Measurements from ENCODE around the gene MMRN2.
"Not testable (repeated sequence)": the region's sequence is repeated elsewhere in the genome, so short reads cannot be mapped to it uniquely, and the experiment has no call there.

MMRN2 gene

GRCh38 chr10:86957471-86958115 is at the start of gene MMRN2:
TSS of gene MMRN2 (minus strand) at chr10:86957615. CDS start at chr10:86957541, 74 bp downstream.
- no peak for DNase-seq

GRCh38 chr10:87007124-87007523 is 49.7 kb upstream of the MMRN2 start:
- not testable (repeated sequence) for DNase-seq

GRCh38 chr10:87000491-87000890 is 43.1 kb upstream of the MMRN2 start:
- no peak for DNase-seq

GRCh38 chr10:86999802-87000403 is 42.5 kb upstream of the MMRN2 start:
- DNase-seq: not testable (repeated sequence)

GRCh38 chr10:86992929-86993328 is 35.5 kb upstream of the MMRN2 start:
- no peak for DNase-seq

GRCh38 chr10:86992456-86992855 is 35.0 kb upstream of the MMRN2 start:
- DNase-seq: no peak

- not testable (repeated sequence) for DNase-seq
These were observed 33.9 kb upstream of the MMRN2 start for GRCh38 chr10:86991362-86991761.

- no peak for DNase-seq
These were observed 31.1 kb upstream of the MMRN2 start for GRCh38 chr10:86988520-86988919.

- DNase-seq: not testable (repeated sequence)
These were observed 27.1 kb upstream of the MMRN2 start for GRCh38 chr10:86984498-86984897.

- no peak for DNase-seq
These were observed 24.3 kb upstream of the MMRN2 start for GRCh38 chr10:86981716-86982115.

GRCh38 chr10:86981020-86981419 is 23.6 kb upstream of the MMRN2 start:
- not testable (repeated sequence) for DNase-seq

GRCh38 chr10:86979977-86980448 is 22.6 kb upstream of the MMRN2 start:
- DNase-seq: no peak

- DNase-seq: no peak
These were observed 21.9 kb upstream of the MMRN2 start for GRCh38 chr10:86979296-86979818.

GRCh38 chr10:86978457-86978856 is 21.0 kb upstream of the MMRN2 start:
- DNase-seq: not testable (repeated sequence)

- no peak for DNase-seq
These were observed 19.1 kb upstream of the MMRN2 start for GRCh38 chr10:86976362-86977056.

- no peak for DNase-seq
These were observed 17.1 kb upstream of the MMRN2 start for GRCh38 chr10:86974484-86974883.

- no peak for DNase-seq
These were observed 15.4 kb upstream of the MMRN2 start for GRCh38 chr10:86972613-86973380.

- peak; percentile 89 for DNase-seq
These were observed 14.0 kb upstream of the MMRN2 start for GRCh38 chr10:86971232-86971991.

GRCh38 chr10:86970982-86971231 is 13.5 kb upstream of the MMRN2 start:
- no peak for DNase-seq

GRCh38 chr10:86970162-86970981 is 13.0 kb upstream of the MMRN2 start:
- DNase-seq: peak; percentile 73

- DNase-seq: peak; percentile 42
These were observed 12.1 kb upstream of the MMRN2 start for GRCh38 chr10:86969421-86970041.

Measured in retina (tissue), 1 donor.